ENCODE data around the gene USF3. TPM values are rescaled to one million over a fixed set of nuclear protein-coding genes. Genes with fewer than 3 reads are reported as not detected.

The USF3 gene
- total RNA-seq, 1 donor from 2014 or later = 15.1 TPM

DNA sequence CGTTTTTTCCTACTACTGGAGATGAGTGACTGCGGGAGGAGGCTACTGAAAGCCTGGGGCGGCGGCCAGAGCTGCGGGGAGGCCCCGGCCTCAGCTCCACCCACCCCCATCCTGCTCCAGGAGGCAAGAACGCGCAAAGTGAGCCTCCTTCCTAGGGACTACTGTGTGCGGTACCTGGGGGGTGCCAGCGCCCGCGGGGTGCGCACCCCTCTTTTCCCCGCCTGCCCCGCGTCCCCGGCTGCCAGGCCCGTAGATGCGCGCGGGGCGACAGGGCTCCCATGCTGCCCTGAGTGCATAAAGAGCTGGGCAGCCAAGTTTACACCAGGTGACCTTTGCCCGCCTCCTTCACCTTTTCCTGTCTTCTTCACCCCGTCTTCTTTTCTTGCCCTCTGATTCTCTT is 2.5 kb upstream of the USF3 start:
- DNase-seq (ENCODE audit: low spot score) = no peak

DNA sequence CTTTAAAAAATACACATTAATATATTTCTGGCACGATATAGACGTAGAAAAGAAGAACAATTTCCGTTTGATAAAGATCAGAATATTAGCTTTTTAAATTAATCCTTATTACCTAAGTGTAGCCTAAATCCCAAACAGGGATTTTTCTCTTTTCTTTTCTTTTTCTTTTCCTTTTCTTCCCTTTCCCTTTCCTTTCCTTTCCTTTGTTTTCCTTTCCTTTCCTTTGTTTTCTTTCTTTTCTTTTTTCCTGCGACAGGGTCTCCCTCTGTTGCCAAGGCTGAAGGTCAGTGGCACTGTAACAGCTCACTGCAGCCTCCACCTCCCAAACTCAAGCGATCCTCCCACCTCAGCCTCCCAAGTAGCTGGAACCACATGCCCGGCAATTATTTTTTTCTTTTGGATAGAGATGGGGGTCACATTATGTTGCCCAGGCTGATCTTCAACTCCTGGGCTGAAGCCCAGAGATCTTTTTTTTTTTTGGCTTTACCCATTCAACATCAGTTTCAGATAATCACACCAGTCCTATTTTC is 1.8 kb upstream of the USF3 start:
- DNase-seq (ENCODE audit: low spot score) = no peak

DNA sequence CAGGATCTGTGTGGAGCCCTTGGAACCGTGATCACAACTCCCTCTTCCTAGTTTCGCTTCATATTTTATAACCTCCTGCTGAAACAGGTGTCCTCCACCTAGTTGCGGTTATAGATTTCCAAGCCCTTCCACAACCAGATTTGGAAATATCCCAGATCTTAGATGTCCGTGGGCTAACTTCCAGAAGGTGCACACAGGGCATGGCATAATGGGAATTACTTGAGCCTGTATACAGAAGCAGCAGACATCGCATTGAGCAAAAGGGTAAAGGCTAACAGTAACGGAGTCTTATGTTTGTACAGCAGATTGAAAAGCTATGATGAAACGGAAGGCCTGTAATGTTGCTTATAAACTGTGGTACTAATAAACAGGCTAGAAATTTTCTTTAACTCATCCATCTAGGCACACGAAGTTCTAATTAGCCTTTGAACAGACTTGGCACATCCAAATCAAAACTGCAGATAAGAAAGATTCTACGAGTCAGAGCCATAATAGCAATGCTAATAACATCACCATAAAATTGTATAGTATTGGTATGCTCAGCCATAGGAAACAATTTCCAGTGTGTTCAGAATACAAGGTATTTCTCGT is 1.2 kb upstream of the USF3 start:
- DNase-seq (ENCODE audit: low spot score) = no peak

DNA sequence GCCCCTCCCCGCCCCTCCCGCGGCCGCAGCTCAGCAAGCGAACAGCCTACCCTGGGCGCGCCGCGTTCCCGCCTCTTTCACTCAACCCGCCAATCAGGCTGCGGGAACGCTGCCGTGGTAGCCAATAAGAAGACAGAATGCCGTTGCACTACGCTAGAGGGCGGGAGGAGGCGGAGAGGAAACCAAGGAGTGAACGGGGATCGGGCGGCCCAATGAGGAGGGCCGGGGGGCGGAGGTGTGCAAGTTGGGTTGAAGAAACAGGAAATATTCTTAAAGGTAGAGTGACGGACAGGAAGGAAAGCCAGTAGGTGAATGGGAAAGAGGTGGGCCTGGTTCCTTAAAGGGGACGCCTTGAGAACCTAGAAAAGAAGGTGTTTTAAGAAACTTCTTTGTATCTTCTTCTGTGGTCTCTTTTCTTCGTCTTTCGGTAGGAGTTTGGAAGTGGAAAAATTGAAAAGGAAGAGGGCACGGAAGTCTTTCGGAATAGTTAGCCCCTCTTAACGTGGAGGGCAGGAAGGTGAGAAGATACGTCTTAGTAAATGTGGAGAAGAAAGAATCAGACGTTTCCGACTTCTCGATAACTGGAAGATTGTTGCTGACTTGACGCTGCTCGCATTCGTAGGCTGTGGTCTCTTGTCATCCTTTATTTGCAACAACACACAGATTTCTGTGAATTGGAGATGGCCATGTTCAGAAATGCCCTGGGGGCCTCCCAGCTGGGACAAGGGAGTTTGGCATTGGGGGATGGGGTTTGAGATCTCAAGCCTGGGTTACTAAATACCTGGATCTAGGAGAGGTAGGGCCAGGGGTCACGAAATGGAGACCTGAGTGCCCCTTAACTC is 437 bp upstream of the USF3 start:
- peak; percentile 99 for DNase-seq (ENCODE audit: low spot score)

DNA sequence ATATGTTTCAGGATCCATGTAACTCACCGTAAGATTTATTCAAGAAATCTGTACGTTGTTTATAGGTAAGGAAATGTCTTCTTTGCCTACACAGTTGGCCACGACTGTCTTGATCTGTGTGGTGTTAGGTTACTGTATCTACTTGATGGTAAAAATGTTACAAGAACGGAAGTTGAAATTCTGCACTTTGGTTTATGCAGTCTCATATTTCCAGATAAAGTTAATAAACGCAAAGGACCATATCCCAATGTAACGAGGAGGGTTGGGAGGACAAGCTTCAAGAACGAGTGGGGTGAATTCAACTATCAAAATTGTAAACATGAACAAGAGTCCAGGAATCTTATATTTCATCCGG is 1.0 kb downstream of the USF3 start:
- DNase-seq (ENCODE audit: low spot score) = no peak

DNA sequence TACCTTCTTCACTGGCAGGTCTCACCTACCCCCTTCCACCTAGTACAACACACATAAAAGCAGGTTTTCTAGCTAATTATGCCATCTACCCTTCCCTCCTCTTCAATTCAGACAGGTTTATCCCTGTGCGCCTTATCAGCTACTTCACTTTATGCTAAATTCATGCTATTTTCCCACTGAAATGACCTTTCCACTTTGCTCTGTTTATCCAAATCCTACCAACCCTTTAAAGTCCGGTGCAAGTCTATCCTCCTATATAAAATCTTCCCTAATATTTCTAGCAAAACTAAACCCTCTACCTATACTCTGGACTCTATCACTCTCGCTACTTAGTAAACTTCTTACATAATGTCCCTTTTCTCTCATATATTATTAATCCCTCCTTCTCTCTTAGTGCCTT is 6.0 kb downstream of the USF3 start:
- no peak for DNase-seq (ENCODE audit: low spot score)

DNA sequence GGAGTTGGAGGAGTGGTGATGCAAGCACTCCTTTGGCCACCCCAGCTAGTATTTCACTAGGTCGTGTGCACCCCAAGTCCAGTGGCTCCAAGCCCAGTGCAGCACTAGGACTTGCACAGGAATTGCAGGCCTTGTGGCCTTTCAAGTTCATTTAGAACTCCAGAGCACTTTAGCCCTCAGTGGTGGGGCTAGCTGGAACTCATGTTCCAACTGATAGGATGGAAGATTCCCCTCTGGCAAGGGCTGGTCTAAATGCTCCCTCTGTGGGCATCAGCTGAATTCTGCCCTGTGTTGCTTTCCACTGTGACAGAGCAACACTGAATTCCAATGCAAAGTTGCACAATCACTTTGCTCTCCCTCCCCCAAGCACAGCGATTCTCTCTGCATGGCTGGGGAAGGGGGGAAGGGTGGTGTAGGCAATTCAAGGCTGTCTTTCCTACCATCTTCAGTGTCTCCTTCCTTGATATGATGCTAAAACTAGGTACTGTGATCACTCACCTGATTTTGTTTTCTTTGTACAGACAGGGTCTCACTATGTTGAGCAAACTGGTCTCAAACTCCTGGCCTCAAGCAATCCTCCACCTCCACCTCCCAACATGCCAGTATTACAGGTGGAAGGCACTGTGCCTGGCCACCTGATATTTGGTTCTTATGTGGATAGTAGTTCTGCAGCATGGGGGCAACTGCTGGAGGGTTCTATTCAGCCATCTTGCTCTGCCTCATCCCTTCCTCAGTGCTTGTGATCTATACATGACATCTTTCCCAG is 10.3 kb downstream of the USF3 start:
- DNase-seq (ENCODE audit: low spot score) = no peak

DNA sequence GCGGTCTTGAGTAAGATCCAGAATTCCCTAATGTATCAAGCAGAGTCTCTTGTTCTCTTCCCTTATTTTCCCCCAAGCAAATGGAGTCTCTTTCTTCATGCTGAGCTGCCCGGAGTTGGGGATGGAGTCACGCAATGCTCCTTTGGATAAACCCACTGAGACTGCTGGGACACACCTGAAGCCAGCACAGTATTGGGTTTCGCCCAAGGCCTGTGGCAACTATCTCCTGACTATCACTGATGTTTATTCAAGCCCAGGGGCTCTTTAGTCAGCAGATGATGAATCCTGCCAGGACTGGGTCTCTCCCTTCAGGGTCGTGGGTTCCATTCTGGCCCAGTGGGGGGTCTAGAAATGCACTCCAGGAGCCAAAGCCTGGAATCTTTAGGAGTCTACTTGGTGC is 11.3 kb downstream of the USF3 start:
- DNase-seq (ENCODE audit: low spot score) = no peak

DNA sequence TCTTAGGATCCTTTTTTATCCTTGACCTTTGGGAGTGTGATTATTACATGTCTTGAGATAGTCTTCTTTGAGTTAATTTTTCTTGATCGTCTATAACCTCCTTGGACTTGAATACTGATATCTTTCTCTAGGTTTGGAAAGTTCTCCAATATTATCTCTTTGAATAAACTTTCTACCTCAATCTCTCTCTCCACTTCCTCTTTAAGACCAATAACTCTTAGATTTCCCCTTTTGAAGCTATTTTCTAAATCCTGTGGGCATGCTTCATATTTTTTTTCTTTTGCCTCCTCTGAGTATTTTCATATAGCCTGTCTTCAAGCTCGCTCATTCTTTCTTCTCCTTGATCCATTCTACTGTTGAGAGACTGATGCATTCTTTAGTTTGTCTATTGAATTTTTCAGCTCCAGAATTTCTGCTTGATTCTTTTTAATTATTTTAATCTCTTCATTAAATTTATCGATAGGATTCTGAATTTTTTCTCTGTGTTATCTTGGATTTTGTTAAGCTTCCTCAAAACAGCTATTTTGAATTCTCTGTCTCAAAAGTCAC is 12.1 kb downstream of the USF3 start:
- no peak for DNase-seq (ENCODE audit: low spot score)

DNA sequence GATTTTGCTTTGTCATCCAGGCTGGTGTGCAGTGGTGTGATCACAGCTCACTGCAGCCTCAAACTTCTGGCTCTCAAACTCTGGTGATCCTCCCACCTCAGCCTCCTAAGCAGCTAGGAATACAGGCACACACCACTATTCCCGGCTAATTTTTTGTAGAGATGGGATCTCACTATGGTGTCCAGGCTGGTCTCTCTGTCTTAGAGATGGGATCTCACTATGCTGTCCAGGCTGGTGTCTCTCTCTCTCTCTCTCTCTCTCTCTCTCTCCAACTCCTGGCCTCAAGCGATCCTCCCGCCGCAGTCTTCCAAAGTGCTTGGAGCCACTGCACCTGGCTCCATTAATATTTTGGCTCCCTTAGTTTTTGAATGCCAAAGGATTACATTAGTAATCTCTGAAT is 17.7 kb downstream of the USF3 start:
- no peak for DNase-seq (ENCODE audit: low spot score)

DNA sequence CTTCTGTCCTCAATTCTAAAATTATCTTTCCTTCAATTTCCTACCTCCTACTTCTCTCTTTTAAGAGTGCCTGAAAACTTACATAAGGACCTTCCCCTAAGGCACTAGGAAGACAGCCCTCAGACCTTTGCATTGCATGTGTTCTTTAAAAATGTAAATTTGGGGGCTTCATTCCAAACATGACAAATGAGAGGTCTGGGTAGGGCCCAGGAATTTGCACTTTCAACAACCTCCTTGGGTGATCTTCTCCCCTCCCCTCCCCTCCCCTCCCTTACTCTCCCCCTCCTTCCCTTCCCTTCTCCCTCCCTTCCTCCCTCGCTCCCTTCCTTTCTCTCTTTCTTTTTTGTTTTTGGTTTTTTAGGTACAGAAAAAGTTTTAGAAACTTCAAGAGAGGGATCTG is 18.7 kb downstream of the USF3 start:
- no peak for DNase-seq (ENCODE audit: low spot score)

DNA sequence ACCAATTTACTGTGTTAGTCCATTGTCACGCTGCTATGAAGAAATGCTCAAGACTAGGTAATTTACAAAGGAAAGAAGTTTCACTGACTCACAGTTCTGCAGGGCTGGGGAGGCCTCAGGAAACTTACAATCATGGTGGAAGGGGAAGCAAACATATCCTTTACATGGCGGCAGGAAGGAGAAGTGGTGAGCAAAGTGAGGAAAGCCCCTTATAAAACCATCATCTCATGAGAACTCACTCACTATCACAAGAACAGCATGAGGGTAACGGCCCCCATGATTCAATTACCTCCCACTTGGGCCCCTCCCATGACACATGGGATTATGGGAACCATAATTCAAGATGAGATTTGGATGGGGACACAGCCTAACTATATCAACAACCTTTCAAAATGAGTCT is 20.2 kb downstream of the USF3 start:
- no peak for DNase-seq (ENCODE audit: low spot score)

DNA sequence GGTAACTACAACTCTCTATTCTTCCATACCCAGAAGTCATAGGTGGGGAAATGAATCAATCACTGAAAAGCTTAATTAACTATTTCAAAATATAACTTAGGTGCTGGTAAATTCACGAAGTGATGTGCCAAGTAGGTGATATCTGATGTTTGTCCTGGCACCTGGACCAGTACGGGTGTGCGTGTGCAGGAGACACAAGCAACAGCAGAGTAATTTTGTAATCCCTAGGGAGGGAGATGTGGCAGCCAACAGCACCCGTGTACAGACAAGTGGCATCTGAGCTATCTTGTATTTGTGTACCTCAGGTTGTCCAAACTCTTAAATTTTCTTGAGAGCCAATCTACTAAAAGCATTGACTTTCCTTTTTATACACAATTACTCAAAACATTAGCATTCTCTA is 22.8 kb downstream of the USF3 start:
- no peak for DNase-seq (ENCODE audit: low spot score)

DNA sequence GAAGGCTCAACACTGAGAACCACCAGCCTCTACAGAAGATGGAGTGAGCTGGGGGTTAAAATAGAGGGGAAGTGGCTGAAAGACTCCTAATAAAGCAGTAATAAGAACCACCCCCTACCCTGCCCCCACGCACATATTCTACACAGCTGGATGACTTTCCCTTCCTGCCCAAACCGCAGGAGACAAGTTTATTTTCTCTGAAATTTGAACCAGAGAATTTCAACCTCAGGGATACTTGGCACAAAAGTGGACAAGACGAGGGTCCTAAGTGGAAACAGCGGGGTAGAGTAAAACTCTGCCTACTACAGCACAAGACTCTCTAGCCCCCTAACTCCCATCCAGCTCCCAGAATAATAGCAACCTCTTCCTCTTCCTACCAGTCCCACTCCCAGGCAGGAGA is 28.4 kb downstream of the USF3 start:
- DNase-seq (ENCODE audit: low spot score) = no peak

DNA sequence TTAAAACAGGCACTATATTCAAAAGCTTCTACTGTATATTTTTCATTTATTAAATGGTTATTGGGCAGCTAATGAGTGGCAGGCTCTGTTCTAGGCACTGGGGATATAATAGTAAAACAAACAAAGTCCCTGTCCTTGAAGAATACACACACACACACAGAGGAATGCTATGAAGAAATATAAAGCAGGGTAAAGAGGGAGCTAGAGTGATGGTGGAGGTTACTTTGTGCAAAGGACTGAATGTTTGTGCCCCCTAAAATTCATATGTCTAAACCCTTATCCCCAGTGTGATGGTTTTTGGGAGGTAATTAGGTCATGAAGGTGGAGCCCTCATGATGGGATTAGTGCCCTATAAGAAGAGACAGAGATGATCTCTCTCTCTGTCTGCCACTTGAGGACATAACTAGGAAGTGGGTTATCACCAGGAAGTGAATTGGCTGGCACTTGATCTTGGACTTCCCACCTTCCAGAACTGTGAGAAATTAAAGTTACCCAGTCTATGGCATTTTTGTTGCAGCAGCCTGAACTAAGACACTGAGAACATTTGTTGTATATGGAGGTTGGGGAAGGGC is 31.8 kb downstream of the USF3 start:
- DNase-seq (ENCODE audit: low spot score) = no peak

DNA sequence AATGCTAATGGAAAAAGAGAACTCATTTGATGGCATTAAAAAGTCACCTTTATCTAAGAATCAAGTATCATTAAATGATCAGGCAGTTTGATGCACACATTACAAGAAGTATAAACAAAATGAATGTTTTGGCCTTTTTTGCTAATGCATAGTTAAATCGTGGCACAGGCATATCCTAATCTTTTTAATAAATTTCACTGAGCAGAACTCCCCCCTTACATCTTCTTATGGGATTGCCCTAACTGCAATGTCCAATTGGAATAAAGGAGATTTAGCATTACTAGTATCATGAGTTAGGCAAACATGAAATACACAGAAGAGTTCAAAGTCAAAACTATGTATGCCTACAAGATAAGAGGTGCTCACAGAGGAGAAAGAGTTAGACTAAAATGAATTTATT is 32.7 kb downstream of the USF3 start:
- DNase-seq (ENCODE audit: low spot score) = no peak

DNA sequence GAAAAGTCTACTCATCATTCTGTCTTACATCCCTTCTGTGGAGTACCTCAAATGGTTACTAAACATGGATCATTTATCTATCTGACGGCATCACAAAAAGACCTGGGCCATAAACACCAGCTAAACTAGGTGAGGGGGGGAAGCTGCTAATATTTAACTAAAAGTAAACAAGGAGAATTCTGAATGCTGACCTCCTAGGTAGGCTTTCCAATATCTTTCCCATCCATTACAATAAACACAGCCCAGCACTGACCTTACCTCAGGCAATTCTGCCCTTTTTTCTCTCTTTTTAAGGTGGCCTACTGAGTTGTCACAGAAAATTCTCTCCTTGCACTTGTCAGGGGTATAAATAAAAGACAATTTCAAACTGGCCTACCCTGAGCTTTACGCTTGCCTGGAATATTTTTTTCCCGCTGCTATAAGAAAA is 33.1 kb downstream of the USF3 start:
- DNase-seq (ENCODE audit: low spot score) = no peak

DNA sequence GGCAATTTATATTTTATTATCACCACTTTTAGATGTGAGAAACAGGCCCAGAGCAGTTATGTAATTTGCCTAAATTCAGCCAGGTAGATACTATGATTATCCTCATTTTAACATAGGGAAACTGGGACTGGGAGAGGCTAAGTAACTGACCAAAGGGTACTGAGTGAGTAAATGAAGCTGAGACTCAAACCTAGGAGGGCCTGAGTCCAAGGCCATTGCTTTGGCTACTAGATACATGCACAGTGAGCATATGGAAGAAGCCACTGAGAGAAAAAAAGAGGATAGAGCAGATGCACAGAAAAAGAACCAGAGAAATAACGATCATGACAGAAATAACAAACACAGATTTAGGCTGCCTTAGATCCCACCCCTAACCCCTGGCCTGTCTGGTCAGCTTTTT is 33.6 kb downstream of the USF3 start:
- no peak for DNase-seq (ENCODE audit: low spot score)

DNA sequence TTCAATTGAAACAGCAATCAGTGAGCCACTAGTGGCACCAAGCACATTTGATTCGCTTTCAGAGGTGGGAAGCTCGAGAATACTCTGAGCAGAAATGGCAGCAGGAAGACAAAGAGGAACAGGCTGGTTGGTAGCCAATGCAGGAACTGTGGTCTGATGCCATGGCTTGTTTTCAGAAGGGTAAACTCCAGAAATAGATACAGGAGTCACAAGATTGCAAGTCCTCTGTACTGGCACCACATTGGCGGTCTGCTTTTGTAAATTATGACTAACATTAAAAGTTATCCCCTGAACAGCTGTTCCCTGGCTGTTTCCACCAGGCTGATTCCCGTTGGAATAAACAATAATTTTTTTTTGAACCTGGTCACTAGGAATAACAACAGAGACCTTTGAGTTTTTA is 35.5 kb downstream of the USF3 start:
- DNase-seq (ENCODE audit: low spot score) = no peak

DNA sequence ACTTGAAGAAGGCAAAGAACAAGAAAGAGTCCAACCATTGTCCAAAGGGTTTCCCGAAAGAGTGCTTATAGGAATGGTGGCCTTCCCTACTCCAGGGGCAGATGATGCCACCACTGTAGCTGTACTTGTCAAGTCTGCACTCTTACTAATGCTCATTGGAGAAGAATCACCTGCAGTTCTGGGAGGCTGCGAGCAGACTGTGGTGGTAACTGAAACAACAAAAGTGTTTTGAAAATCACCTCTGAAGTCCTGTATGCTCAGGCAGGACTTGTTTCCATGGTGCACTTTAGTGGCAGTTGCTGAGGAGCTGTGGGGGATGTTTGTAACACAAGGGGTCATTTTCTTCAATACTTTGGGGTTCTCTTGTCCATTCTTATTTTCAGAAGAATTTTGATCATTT is 36.0 kb downstream of the USF3 start:
- DNase-seq (ENCODE audit: low spot score) = no peak

DNA sequence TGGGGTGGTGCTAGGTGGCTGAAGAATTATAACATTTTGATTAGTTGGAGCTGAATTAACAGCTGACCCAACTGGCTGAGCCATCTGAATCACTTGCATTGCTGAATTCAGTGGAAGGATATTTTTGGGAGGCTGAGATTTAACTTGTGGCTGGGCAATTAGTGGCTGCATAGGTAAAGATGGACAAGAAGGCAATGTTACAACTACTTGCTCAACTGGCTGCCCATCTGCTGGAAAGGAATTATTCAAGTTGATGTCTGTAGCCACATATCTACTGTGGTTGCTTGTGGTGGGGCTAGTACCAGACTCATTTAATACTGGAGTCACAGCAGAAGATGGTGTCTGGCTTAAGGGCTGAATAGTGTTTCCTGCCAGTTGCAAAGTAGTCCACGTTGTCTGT is 36.4 kb downstream of the USF3 start:
- no peak for DNase-seq (ENCODE audit: low spot score)

DNA sequence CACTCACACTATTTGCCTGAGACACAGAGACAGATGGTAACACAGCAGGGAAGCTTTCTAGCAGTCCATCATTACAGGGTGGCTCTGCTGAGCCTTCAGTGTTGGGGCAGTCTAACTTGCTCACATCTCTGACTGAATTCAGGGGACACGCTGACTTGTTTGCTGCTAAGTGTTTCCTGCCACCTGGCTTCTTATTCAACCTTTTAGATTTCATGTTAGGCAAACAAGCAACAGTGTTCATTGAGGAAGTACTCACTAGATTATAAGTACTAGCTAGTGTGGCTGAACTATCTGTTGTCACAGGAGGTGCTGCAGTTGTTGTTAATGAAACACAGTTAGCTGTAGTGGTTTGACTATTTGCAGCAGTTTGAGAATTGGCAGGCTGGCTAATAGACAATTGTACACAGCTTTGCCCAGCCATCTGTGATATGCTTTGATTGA is 37.3 kb downstream of the USF3 start:
- DNase-seq (ENCODE audit: low spot score) = no peak

All from mesenteric fat pad (tissue), 1 donor.